Smooth muscle cell of trachea (primary cell): Measurements from ENCODE around the gene JHY. TPM values are rescaled to one million over a fixed set of nuclear protein-coding genes. Genes with fewer than 3 reads are reported as not detected.

ENCODE experiments used
- total RNA-seq: library from RNA; depleted of rRNA; stranded (reverse); fragments of >200 nt; gene quantifications from 2 replicates; pipeline ENCODE4 v1.2.1, GENCODE V29; 2014

Gene JHY
- total RNA-seq: 1.3 and 1.7 TPM in 2 replicates

GRCh38 chr11:122882189-122882856 lies at the start of gene JHY:
Gene JHY (plus strand): TSS chr11:122882759. CDS start chr11:122885850, 3,091 bp downstream.

GRCh38 chr11:122981388-122982264 lies 99.1 kb downstream of the JHY start, which contains the start of gene BSX:
Gene BSX (minus strand): TSS chr11:122981834. CDS start chr11:122981671, 163 bp downstream.

Other genes starting within 250 kb of the JHY start
- 9.0 and 13.9 TPM in 2 replicates for gene UBASH3B, start 227.0 kb upstream of the JHY start, total RNA-seq
- not detected in 2 replicates for gene CRTAM, start 44.3 kb upstream of the JHY start, total RNA-seq
- not detected in 2 replicates for gene BSX, start 99.1 kb downstream of the JHY start, total RNA-seq
- gene HSPA8, start 179.4 kb downstream of the JHY start, total RNA-seq: 1,710 and 1,747 TPM in 2 replicates